ENCODE data around the gene PADI3.
A peak's percentile ranks its signal among the peaks of the same experiment; 100 is the strongest.
"Not testable (repeated sequence)": the region's sequence is repeated elsewhere in the genome, so short reads cannot be mapped to it uniquely, and the experiment has no call there.

PADI3 gene

GRCh38 chr1:17216078-17216477, 32.8 kb upstream of the PADI3 start:
- no peak for DNase-seq (ENCODE audit: low spot score)

GRCh38 chr1:17217607-17218006, 31.3 kb upstream of the PADI3 start:
- no peak for DNase-seq (ENCODE audit: low spot score)

GRCh38 chr1:17218939-17219338, 30.0 kb upstream of the PADI3 start:
- DNase-seq (ENCODE audit: low spot score) = no peak

GRCh38 chr1:17220287-17220686, 28.6 kb upstream of the PADI3 start:
- DNase-seq (ENCODE audit: low spot score) = no peak

- DNase-seq (ENCODE audit: low spot score) = no peak
These were observed 26.3 kb upstream of the PADI3 start for GRCh38 chr1:17222557-17222956.

- DNase-seq (ENCODE audit: low spot score) = no peak
These were observed 24.5 kb upstream of the PADI3 start for GRCh38 chr1:17224434-17224833.

- DNase-seq (ENCODE audit: low spot score) = no peak
These were observed 23.8 kb upstream of the PADI3 start for GRCh38 chr1:17225140-17225539.

DNA sequence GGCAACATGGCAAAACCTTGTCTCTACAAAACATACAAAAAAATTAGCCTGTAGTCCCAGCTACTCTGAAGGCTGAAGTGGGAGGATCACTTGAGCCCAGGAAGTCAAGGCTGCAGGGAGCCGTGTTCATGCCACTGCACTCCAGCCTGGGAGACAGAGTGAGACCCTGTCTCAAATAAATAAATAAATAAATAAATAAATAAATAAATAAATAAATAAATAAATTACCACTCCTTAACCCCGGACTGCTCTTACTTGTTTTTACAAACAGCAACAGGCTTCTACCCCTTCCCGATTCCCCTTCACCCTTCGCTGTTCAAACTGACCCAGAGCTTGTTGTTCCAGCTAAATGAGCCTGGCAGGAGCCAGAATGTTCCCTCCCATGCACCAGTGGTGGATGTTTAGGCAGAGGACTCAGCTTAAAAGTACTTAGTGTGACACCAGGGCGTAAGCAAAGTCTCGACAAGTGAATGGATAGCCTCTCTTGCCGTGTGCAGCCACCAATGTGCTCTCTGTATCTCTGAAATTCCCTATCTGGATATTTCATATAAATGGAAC, 21.5 kb upstream of the PADI3 start:
- DNase-seq (ENCODE audit: low spot score) = no peak

DNA sequence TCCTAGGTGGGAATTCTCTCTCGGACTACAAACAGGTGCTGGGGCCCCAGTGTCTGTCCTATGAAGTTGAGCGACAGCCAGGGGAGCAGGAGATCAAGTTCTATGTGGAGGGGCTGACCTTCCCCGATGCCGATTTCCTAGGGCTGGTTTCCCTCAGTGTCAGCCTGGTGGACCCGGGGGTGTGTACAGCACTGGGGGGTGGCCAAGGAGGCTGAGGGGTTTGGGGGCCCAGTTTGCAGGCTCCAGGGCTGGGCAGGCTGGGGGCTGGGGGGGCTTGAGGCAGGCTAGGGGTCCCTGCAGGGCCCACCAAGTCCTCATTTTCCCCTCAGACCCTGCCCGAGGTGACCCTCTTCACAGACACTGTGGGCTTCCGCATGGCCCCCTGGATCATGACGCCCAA, 20.3 kb upstream of the PADI3 start:
- no peak for DNase-seq (ENCODE audit: low spot score)

GRCh38 chr1:17229379-17229778, 19.5 kb upstream of the PADI3 start:
- DNase-seq (ENCODE audit: low spot score) = no peak

DNA sequence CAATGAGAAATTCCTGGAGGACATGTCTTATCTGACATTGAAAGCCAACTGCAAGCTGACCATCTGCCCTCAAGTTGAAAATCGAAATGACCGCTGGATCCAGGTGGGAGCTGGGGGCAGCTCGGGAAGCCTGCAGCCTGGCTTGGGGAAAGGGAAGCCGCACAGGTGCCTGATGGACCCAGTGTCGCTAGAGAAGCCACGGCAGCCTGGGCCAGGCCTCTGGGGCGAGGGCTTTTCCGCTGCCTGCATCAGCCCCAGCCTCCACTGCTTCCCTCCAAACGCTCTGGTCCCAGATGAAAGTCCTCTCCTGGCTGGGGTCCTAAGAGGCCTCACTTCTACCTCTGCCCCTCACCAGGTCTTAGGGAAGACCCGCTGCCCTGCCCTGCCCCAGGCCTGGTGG, 18.8 kb upstream of the PADI3 start:
- DNase-seq (ENCODE audit: low spot score) = no peak

DNA sequence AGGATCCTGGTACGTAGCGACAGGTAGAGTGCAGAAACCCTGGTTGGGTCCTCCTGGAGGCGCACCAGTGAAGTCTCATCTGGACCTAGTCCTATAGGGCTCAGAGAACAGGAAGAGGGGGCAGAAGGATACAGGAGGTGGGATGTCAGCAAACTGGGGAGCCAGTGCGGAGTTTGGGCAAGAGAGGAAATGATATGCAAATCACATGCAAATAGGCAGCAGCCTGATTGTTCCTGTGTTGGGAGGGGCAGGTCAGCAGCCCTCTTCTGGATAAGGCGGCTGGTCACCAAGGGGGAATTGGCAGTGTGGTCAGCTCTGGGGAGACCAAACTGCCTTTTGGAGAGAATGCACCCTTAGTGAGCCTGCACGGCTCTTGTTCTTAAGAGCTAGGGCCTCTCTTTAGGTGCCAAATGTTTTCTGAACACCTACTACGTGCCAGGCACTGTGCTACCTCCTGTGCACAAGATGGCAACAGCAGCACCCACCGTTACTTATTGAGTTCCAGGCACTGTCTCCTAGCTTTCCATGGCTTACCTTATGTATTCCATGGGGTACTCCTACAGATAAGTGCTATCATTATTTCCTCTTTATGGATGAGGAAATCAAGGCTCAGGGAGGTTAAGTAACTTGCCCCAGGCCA, 18.1 kb upstream of the PADI3 start:
- no peak for DNase-seq (ENCODE audit: low spot score)

- no peak for DNase-seq (ENCODE audit: low spot score)
These were observed 15.9 kb upstream of the PADI3 start for GRCh38 chr1:17232759-17233661.

DNA sequence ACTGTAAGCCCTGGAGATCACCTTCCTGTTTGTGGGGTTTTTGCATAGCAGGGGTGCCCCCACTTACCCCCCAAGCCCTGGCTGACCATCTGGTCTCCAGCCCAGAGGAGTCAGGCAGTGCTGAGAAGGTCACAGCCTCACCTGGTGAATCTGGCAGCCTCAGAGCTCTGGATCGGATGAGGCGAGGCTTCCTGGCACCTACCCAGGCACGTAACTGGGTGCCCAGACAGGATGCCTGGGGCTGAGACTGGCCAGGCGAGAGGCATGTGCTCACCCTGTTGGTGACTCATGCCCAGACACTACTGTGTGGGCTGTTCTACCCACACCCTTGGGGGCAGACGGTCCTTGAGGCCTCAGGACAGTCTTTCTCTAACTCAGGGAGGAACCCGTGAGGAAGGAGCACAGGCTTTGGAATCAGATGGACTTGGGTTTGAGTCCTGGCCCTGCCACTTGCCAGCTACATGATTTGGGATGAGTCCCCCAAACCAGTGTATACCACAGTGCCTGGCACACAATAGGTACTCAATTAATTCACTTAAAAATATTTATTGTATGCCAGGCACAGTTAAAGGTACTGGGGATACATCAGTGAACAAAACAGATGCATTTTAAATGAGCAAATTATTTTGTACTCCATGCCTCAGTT, 15.1 kb upstream of the PADI3 start:
- no peak for DNase-seq (ENCODE audit: low spot score)

GRCh38 chr1:17234405-17234804, 14.5 kb upstream of the PADI3 start:
- no peak for DNase-seq (ENCODE audit: low spot score)

- no peak for DNase-seq (ENCODE audit: low spot score)
These were observed 13.6 kb upstream of the PADI3 start for GRCh38 chr1:17235135-17235885.

- peak; percentile 88 for DNase-seq (ENCODE audit: low spot score)
These were observed 11.9 kb upstream of the PADI3 start for GRCh38 chr1:17236779-17237560.

DNA sequence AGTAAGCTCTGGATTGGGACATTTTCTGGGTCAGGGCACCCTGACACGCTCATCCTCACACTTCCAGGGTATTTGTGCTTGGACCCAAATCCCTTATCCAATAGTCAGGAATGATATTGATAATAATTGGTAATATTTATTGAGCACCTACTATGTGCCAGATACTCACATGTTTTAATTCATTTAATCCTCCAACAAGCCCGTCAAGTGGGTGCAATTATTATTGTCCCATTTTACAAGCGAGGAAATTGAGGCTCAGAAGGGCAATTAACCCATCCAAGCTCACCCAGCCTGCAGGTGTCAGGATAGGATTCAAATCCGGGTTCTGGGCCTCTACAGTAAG, 11.4 kb upstream of the PADI3 start:
- no peak for DNase-seq (ENCODE audit: low spot score)

DNA sequence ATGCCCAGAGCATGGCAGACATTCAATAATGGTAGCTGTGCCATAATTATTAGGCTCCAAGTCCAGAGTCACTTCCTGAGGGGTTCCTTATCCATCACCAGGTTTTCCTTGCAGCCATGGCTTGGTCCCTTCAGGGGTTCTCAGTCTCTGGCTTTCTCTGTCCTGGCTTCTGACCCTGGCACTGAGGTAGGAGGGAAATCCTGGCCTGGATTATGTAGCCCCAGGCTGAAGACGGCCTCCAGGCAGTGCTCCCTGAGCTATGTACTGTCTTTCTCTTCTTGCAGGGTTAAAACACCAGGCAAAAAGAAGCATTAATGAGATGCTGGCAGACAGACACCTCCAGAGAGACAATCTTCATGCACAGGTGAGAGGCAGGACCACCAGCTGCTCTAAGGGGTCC, 9.5 kb upstream of the PADI3 start:
- peak; percentile 68 for DNase-seq (ENCODE audit: low spot score)

GRCh38 chr1:17241011-17241779, 7.7 kb upstream of the PADI3 start:
- not testable (repeated sequence) for DNase-seq (ENCODE audit: low spot score)

DNA sequence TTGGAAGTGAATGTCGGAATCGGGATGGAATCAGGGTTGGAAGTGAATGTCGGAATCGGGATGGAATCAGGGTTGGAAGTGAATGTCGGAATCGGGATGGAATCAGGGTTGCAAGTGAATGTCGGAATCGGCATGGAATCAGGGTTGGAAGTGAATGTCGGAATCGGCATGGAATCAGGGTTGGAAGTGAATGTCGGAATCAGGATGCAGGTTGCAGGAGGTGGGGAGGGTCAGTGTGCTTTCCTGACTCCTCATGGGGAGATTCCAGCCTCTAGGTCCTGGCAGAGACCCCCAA, 7.2 kb upstream of the PADI3 start:
- DNase-seq (ENCODE audit: low spot score) = not testable (repeated sequence)

Measured in HuH-7 (cell line).